Measurements from ENCODE around the gene MAP3K10. TPM values are rescaled to one million over a fixed set of nuclear protein-coding genes. Genes with fewer than 3 reads are reported as not detected.
"Not testable (repeated sequence)": the region's sequence is repeated elsewhere in the genome, so short reads cannot be mapped to it uniquely, and the experiment has no call there.

MAP3K10 gene
- total RNA-seq, 1 experiment from 2014 or later: 12.0 TPM

GRCh38 chr19:40169482-40170302 lies 21.5 kb upstream of the MAP3K10 start:
- DNase-seq (ENCODE audit: low read depth, low spot score); in situ Hi-C loops (cut with HindIII; ENCODE audit: low pct_unique_long_range_greater_than_20kb, low sequenced_read_pairs): not testable (repeated sequence)

DNA sequence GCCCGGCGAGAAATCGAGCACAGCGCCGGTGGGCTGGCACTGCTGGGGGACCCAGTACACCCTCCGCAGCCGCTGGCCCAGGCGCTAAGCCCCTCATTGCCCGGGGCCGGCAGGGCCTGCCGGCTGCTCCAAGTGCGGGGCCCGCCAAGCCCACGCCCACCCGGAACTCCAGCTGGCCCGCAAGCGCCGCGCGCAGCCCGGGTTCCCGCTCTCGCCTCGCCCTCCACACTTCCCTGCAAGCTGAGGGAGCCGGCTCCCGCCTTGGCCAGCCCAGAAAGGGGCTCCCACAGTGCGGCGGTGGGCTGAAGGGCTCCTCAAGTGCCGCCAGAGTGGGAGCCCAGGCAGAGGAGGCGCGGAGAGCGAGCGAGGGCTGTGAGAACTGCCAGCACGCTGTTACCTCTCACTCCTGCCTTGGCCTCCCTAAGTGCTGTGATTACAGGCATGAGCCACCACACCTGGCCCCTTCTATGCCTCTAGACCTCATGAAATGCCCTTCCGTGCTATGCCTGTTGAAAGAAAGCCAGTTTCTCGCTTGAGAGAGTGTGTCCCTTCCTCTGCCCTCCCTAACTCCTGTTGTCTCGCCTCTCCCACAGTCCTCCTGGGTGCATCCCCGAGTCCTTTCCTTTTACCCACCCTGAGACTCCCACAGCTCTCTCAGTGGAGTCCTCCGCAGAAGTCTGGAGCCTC lies 20.8 kb upstream of the MAP3K10 start:
- in situ Hi-C loops (cut with HindIII; ENCODE audit: low pct_unique_long_range_greater_than_20kb, low sequenced_read_pairs): not testable (repeated sequence)

DNA sequence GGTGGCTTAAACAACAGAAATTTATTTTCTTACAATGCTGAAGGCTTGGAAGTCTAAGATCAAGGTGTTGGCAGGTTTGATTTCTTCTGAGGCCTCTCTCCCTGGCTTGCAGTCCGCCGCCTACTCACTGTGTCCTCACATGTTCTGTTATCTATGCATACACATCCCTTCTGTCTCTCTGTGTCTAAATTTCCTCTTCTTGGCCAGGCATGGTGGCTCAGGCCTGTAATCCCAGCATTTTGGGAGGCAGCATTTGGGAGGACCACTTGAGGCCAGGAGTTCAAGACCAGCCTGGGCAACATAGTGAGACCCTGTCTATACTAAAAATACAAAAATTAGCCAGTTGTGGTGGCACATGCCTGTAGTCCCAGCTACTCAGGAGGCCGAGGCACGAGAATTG lies 19.9 kb upstream of the MAP3K10 start:
- DNase-seq (ENCODE audit: low read depth, low spot score); in situ Hi-C loops (cut with HindIII; ENCODE audit: low pct_unique_long_range_greater_than_20kb, low sequenced_read_pairs): not testable (repeated sequence)

More for the DNA sequence above, 20.8 kb upstream of the MAP3K10 start:
- DNase-seq (ENCODE audit: low read depth, low spot score): not testable (repeated sequence)

- DNase-seq (ENCODE audit: low read depth, low spot score): no peak
- in situ Hi-C loops (cut with HindIII; ENCODE audit: low pct_unique_long_range_greater_than_20kb, low sequenced_read_pairs): no loop called here
Observed at GRCh38 chr19:40174092-40174491, 17.1 kb upstream of the MAP3K10 start.

GRCh38 chr19:40175820-40176219 lies 15.4 kb upstream of the MAP3K10 start:
- in situ Hi-C loops (cut with HindIII; ENCODE audit: low pct_unique_long_range_greater_than_20kb, low sequenced_read_pairs): no loop called here
- no peak for DNase-seq (ENCODE audit: low read depth, low spot score)

DNA sequence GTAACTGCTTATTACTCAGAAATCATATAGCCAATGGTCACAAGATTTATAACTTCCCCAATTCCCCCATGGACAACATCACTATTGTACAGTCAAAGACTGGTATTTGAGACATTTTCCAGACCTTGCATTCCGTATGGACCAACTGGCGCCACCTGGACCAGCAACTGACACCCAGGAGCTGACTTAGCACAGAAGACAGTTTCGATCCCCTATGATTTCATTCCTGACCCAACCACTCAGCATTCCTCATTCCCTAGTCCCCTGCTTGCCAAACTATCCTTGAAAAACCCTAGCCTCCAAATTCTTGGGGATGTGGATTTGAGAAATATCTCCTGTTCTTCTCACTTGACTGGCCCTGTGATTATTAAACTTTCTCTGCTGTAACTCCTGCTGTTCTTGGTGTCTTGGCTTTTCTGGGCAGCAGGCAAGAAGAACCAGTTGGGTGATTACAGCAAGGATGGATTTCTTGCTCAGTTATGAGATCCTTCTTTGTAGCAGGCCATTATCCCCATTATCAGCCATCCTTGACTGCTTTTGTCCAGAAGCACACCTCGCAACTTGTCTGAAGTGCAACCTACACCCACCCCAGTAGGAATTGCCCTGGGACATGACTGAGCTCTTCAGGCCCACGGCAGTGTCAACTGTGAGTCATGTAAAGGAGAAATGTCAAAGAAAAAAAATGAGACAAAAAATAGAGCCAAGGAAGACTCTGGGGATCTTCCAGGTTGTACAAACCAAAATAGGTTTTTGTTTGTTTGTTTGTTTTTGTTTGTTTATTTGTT lies 13.7 kb upstream of the MAP3K10 start:
- in situ Hi-C loops (cut with HindIII; ENCODE audit: low pct_unique_long_range_greater_than_20kb, low sequenced_read_pairs): no loop called here
- DNase-seq (ENCODE audit: low read depth, low spot score): no peak

GRCh38 chr19:40178756-40179155 lies 12.5 kb upstream of the MAP3K10 start:
- in situ Hi-C loops (cut with HindIII; ENCODE audit: low pct_unique_long_range_greater_than_20kb, low sequenced_read_pairs): no loop called here
- DNase-seq (ENCODE audit: low read depth, low spot score): no peak

- no peak for DNase-seq (ENCODE audit: low read depth, low spot score)
- in situ Hi-C loops (cut with HindIII; ENCODE audit: low pct_unique_long_range_greater_than_20kb, low sequenced_read_pairs): no loop called here
Observed at GRCh38 chr19:40184273-40184672, 7.0 kb upstream of the MAP3K10 start.

DNA sequence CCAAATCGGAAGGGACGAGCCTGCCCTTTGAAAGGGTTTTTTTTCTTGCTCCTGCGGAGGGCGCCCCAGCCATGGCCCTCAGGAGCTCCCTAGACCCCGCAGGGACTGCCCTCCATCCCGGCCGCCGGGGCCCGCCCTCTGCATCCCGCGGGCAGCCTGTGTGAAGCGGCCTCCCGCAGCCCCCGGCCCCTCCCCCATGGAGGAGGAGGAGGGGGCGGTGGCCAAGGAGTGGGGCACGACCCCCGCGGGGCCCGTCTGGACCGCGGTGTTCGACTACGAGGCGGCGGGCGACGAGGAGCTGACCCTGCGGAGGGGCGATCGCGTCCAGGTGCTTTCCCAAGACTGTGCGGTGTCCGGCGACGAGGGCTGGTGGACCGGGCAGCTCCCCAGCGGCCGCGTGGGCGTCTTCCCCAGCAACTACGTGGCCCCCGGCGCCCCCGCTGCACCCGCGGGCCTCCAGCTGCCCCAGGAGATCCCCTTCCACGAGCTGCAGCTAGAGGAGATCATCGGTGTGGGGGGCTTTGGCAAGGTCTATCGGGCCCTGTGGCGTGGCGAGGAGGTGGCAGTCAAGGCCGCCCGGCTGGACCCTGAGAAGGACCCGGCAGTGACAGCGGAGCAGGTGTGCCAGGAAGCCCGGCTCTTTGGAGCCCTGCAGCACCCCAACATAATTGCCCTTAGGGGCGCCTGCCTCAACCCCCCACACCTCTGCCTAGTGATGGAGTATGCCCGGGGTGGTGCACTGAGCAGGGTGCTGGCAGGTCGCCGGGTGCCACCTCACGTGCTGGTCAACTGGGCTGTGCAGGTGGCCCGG lies 815 bp downstream of the MAP3K10 start:
- in situ Hi-C loops (cut with HindIII; ENCODE audit: low pct_unique_long_range_greater_than_20kb, low sequenced_read_pairs): no loop called here
- peak; percentile 42 for DNase-seq (ENCODE audit: low read depth, low spot score)

- DNase-seq (ENCODE audit: low read depth, low spot score): no peak
- in situ Hi-C loops (cut with HindIII; ENCODE audit: low pct_unique_long_range_greater_than_20kb, low sequenced_read_pairs): no loop called here
Observed at GRCh38 chr19:40192758-40193586, 1.7 kb downstream of the MAP3K10 start.

- DNase-seq (ENCODE audit: low read depth, low spot score): no peak
- in situ Hi-C loops (cut with HindIII; ENCODE audit: low pct_unique_long_range_greater_than_20kb, low sequenced_read_pairs): no loop called here
Observed at GRCh38 chr19:40193587-40193849, 2.3 kb downstream of the MAP3K10 start.

- in situ Hi-C loops (cut with HindIII; ENCODE audit: low pct_unique_long_range_greater_than_20kb, low sequenced_read_pairs): no loop called here
- no peak for DNase-seq (ENCODE audit: low read depth, low spot score)
Observed at GRCh38 chr19:40198272-40198990, 7.2 kb downstream of the MAP3K10 start.

- in situ Hi-C loops (cut with HindIII; ENCODE audit: low pct_unique_long_range_greater_than_20kb, low sequenced_read_pairs): no loop called here
- no peak for DNase-seq (ENCODE audit: low read depth, low spot score)
Observed at GRCh38 chr19:40200341-40201099, 9.3 kb downstream of the MAP3K10 start.

DNA sequence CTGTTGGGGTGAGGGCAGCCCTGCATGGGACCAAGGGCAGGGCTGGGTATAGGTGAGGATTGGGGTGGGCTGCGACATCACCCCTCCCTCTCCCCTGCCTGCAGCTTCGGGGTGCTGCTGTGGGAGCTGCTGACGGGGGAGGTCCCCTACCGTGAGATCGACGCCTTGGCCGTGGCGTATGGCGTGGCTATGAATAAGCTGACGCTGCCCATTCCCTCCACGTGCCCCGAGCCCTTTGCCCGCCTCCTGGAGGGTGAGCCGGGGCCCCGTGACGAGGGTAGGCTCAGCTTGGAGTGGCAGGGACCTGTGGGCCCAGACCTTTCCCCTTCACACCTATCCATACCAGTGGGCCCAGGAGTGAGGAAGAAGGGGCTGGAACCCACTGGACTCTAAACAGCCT lies 13.2 kb downstream of the MAP3K10 start:
- DNase-seq (ENCODE audit: low read depth, low spot score): no peak
- in situ Hi-C loops (cut with HindIII; ENCODE audit: low pct_unique_long_range_greater_than_20kb, low sequenced_read_pairs): no loop called here

- in situ Hi-C loops (cut with HindIII; ENCODE audit: low pct_unique_long_range_greater_than_20kb, low sequenced_read_pairs): no loop called here
- no peak for DNase-seq (ENCODE audit: low read depth, low spot score)
Observed at GRCh38 chr19:40205760-40206159, 14.5 kb downstream of the MAP3K10 start.

- in situ Hi-C loops (cut with HindIII; ENCODE audit: low pct_unique_long_range_greater_than_20kb, low sequenced_read_pairs): no loop called here
Observed at GRCh38 chr19:40208602-40209001, 17.4 kb downstream of the MAP3K10 start.

More at GRCh38 chr19:40208602-40209001, 17.4 kb downstream of the MAP3K10 start:
- DNase-seq (ENCODE audit: low read depth, low spot score): no peak

Measured in SK-MEL-5 (cell line).